EH (cell line): ENCODE results near the gene TSPEAR.

Source experiments
- DNase-seq: peaks from one replicate; pipeline ENCODE4 v3.0.0-alpha.2; 2015; ENCODE audit warnings: low read depth

Gene TSPEAR

DNA sequence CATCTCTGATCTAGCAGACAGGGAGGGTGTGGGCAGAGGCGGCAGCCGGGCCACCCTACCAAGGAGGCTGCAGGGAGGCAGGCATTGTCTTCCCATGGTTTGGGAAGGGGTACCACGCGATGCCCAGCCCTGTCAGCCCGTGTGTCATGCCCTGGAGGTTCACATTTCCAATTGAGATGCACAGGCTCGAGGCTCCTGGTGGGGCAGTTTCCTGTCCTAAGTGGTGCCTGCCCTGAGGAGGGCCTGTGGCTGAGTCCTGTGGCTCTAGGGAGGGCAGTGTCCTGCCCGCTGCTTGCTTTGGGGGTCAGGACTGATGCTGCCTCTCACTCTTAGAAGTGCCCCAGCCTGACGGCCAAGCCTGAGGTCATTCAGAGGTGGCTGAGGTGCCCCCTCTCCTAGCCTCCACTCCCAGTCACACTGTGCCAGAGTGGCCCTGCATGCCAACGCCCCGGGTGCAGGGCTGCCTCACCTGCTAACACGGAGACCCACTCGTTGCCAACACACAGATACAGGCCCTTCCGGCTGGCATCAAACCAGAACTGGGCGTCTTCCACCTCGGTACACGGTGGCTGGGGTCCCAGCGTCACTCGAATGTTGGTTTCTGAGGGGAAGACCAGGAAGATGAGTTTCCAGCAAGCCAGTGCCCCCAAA is 183.3 kb downstream of the TSPEAR start:
- no peak for DNase-seq

DNA sequence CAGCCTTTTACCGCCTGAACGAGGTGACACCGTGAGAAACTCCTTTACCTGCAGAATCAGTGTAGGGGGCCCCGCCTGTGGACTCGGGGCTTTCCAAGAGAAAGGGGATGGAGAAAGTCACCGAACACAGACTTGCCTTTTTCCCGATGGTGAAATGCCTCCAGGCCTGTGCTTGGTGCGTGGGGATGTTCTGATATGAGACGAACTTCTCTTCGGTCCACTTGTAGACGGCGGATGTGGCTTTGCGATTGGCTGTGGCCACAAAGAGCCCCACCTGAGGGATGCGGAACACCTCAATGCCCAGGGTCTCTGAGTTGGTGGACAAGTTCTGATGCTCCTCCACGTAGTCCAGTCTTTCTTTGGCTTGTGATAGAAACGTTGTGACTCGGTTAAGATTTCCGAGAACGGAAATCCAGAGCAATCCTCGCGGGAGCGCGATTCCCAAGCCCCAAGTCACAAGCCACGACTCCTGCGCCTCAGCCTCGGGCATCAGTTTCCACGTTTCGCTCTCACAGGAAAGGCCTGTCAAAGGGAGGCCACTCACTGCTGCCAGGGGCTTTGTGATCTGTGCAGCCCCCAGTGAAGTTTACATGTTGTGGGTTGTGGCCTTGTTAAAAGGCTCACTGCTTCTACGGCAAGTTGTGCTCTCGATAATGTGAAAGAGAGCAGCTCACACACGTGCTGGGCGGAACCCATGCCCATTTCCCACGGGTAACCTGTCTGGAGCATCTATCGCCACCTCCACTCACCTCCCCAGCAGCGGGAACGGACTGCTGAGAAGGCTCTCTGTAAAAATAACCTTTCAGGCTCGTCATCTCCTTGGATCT is 184.0 kb downstream of the TSPEAR start:
- DNase-seq, result no peak

DNA sequence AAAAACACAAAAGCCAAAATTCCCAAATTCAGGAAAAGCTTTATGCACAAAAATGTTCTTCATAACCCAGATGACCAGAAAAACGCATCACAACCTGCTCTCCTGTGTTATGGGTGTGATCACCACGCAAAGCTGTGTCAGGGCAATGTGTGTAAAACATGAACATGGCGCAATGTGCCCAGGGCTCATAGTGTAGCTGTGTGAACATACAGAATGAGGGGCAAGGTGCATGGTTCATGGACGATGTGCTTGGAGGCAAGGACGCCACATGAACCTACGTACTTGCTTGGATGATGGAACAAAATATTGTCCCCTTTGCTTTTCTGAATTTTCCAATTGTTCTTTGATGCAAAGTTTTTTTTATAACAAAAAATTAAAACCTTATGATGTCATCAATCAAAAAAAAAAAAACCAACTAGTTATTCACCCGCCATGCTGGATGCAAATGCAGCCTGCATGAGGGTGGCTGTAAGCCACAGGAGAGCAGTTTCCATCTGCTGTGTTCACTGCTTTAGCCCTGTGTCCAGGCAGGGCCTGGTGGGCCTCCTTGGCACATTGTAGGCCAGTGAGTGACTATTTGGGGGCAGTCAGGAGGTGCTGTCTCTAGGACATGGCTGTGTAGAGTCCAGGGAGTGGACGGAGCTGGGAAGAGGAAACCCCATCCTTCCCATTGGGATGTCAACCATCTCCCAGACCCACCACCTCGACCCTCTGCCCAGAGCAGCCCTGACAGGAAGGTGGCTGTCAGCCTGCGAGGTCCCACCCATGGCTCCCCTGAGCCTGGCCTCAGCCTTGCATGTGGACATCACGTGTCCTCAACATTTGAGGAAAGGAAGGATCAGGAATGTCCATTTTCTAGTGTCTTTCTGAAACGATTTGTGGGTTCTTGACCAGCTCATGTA is 185.0 kb downstream of the TSPEAR start:
- no peak for DNase-seq

DNA sequence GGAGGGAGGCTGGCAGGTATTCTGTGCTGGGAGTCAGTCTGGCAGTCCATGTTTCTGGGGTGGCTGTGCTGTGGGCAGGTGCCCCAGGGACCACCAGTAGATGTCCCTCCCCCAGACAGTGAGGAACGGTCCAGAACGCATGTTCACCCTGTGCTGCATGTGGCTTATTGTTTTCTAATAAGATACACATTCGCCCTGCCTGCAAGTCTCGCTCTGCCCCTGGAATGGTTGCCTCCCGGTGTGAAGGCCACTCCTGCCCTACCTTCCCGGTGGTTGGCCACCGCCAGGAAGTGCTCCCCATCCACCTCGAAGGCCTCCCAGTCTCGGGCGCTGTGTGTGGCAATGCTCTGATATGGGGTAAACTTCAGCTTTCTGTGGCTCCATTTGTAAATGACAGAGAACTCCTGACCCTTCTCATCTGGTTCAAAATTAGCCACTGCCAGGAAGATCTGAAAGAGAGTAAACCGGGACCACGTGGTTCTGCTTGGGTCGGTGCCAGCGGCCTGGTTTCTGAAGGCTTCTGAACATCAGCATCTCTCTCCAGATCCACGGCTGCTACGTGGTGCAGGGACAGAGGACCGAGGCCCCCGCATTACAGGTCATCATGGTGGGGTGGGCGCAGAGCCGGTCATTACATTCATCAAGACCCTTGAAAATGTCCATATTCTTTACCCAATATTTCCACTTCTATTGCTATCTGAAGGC is 185.8 kb downstream of the TSPEAR start:
- no peak for DNase-seq

DNA sequence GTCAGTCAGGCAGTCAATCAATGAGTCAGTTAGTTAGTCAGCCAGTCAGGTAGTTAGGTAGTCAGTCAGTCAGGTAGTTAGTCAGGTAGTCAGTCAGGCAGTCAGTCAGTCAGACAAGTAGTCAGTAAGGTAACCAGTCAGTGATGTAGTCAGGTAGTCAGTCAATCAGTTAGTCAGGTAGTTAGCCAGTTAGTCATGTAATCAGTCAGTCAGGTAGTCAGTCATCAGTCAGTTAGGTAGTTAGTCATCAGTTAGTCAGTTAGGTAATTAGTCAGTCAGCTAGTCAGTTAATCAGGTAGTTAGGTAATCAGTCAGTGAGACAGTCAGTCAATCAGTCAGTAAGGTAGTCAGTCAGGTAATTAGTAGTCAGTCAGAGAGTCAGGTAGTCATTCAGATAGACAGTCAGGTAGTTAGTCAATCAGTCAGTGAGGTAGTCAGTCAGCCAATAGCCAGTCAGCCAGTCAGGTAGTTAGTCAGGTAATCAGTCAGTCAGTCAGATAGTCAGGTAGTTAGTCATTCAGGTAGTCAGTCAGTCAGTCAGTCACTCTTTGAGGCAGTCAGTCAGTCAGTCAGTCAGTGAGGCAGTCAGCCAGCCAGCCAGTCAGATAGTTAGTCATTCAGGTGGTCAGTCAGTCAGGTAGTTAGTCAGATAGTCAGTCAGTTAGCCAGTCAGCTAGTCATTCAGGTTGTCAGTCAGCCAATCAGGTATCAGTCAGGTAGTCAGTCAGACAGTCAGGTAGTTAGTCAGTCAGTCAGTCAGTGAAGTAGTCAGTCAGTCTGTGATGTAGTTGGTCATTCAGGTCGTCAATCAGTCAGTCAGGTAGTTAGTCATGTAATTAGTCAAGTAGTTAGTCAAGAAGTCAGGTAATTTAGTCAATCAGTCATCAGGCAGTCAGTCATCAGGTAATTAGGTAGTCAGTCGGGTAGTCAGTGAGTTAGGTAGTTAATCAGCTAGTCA is 186.7 kb downstream of the TSPEAR start:
- DNase-seq, result no peak

DNA sequence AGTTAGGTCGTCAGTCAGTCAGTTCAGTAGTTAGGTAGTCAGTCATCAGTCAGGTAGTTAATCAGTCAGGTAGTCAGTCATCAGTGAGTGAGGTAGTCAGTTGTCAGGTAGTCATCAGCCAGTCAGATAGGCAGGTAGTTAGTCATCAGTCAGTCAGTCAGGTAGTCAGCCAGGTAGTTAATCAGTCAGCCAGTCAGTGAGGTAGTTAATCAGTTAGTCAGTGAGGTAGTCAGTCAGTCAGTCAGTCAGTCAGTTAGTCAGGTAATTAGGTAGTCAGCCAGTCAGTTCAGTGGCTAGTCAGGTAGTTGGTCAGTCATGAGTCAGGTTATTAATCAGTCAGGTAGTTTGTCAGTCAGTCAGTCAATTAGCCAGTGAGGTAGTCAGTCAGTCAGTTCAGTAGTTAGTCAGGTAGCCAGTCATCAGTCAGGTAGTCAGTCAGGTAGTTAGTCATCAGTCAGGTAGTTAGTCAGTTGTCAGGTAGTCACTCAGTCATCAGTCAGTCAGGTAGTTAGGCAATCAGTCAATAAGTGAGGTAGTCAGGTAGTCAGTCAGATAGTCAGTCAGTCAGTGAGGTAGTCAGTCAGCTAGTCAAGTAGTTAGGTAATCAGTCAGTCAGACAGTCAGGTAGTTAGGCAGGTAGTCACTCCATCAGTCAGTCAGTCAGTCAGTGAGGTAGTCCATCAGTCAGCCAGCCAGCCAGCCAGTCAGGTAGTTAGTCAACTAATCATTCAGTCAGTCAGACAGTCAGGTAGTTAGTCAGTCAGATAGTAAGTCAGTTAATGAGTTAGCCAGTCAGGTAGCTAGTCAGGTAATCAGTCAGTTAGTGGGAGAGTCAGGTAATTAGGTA is 187.6 kb downstream of the TSPEAR start:
- DNase-seq, result no peak

DNA sequence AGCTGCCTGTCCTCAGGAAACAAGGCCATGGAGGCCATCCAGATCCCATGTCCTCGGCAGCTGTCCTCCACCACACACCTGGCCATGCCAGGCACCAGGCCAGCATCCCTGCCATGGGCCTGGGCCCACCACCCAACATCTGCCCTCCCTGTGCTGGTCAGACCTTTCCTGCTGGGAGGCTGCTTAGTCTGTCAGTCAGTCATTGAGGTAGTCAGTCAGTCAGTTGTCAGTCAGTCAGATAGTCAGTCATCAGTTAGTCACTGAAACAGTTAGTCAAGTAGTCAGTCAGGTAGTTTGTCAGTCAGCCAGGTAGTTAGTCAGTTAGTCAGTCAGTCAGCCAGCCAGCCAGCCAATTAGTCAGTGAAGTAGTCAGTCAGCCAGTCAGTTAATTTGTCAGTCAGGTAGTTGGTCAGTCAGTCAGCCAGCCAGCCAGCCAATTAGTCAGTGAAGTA is 188.6 kb downstream of the TSPEAR start:
- DNase-seq, result no peak

DNA sequence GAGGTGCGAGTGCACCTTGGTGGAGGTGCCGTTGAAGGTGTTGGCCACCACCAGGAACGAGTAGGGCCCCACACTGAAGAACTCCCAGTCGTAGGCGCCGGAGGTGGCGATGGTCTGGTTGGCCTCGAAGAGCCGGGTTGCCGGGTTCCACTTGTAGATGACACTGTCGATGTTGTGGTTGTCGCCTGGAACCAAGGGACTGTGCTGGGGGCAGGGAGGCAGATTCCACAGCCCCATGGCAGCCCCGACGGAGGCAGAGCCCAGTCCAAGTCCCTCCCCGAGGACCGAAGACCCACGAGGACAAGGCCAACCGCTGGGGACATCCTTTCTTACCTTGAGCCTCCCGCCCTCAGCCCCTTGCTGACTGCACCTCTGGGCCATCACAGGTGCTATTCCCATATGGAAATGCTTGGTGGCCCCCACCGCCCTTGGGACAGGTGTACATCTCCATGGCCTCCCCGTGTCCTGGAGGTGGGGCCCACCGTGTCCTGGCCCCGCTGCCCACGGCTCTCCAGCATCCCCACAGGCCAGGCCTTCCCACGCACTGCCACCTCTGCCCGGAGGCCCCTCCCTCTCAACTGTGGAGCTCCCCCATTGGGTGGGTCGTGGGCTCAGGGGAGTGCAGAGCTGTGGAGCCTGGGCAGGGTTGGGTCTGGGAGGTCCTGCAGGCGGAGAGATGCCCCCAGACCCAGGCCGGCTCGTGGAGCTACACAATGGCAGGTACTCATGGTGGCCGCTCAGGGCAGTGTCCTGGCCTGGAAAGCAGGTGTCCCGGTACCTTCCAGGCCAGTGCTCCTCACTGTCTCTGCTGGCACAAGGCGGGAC is 189.2 kb downstream of the TSPEAR start:
- DNase-seq, result no peak

DNA sequence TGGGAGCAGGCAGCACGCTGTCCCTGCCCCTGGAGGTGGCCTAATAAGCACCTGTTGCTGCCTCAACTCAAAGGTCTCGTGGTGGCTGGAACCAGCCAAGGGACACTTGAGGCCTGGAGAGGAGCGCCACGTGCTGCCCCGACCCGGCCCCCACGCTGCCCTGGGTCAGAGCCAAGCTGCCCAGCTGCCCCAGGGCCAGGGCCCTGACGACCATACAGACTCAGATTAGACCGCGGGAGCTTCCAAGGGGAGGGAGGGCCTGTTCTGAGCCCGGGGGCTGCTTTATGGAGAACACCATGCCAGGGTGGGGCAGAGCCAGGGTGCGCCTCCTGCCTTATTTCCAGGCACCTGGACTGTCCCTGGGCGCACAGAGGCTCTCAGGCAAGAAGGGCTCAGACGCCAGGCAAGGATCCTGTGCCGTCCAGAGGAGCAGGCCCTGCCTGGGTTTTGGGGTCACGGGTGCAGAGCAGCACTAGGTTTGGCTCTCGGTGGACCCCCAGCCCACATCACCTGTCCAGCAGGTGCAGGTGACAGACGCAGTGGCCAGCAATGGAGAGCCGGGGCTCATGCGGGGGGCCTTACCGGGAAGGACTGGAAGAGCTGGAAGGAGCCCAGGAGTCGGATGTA is 190.0 kb downstream of the TSPEAR start:
- DNase-seq, result no peak

DNA sequence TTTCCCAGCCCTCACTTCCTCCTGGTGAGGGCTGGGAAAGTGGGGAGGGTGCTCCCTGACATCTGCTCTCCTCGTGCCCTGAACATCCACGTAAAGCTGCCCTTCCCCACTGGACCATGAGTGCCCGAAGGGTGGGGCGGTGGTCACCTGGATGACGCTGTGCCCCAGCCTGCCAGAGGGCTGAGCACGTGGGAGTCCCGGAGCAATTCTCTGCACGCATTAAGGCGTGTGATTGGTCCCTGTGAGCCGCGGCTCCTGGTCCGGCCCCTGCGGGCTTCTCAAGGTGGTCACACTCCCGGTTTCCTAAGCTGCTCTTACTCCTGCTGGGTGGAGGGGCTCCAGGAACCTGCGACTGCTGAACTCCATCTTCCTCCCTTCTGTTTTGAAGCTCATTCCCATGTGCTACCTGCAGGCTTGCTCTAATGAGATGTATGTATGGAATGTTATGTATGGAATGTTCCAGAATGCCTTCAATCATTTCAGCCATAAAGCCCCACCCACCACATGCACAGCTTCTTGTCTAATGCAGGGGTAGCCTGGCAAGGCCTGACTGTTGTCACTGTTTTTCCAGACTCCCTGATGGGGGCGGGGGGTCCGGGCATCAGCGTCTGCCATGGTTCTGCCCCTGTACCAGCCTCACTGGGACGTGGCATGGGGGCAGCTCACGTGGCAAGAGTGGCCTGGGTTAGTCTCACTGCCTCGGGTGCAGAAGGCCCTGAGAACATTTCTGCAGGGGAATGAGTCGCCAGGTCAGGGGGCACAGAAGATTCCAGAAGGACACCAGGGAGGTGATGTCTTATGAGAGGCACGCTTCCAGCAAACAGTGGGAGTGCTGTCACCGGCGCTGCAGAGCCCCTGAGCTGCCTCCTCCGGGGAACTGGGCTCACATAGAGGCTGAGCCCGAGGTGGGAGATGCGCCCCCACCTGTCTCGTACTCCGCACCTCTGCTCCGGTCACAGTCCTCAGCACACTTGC is 190.8 kb downstream of the TSPEAR start:
- no peak for DNase-seq

DNA sequence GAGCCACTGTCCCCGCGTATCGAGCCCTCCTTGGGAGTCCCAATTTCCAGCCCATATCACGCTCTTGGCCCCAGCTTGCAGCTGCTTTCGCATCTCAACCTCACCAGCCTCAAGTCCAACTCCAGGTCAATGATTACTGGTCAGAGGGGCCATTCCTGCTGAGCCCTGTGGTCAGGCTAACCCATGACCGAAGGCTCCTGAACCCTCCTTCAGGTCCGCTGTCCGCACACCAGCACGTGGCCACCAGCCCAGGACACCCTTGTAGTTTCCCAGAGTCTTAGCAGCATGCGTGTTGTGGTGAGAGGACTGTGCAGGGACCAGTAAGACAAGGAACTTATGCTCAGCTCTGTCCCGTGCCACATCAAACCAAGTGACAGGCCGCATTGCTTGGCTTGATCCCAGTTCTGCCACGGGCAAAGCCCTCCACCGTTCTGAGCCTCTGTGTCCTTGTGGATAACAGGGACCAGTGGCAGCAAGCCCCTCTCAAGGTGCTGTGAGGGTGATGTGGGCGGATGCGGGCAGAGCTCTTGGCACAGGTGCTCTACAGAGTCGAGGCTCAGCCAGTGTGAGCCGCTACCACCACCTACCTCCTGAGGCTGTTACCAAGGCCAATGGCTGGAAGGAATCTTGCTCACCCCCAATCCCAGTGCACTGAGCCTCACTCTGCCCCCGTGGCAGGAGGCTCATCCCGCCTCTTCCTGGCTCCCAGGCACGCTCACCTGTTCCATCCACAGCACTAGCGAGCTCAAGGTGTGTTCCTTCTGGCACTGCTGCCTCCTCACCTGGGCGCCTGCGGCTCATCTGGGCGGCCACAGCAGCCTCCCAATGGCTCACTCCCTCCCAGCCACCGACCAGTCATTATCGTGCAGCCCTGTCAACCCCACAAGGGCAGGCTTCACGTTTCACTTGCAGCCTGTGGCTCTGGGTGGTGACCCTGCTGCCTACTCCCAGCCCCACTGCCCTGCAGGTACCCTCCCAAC is 191.7 kb downstream of the TSPEAR start:
- DNase-seq, result no peak

DNA sequence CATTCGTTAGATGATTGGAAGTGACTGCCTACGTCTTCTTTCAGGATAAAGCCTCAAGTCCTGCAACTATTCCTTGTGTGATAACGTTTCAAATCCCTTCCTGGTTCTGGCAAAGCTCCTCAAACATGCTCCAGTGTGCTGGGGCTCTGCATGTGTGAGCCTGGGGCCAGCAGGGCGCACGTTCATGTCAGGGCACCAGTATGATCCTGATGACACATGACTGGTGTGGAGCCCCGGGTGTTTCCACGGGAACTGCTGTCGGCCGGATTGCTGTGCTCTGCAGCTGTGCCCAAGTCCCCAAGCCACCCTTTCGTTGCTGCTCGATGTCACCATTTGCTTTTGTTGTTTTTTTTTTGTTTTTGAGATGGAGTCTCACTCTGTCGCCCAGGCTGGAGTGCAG is 192.7 kb downstream of the TSPEAR start:
- DNase-seq, result no peak

DNA sequence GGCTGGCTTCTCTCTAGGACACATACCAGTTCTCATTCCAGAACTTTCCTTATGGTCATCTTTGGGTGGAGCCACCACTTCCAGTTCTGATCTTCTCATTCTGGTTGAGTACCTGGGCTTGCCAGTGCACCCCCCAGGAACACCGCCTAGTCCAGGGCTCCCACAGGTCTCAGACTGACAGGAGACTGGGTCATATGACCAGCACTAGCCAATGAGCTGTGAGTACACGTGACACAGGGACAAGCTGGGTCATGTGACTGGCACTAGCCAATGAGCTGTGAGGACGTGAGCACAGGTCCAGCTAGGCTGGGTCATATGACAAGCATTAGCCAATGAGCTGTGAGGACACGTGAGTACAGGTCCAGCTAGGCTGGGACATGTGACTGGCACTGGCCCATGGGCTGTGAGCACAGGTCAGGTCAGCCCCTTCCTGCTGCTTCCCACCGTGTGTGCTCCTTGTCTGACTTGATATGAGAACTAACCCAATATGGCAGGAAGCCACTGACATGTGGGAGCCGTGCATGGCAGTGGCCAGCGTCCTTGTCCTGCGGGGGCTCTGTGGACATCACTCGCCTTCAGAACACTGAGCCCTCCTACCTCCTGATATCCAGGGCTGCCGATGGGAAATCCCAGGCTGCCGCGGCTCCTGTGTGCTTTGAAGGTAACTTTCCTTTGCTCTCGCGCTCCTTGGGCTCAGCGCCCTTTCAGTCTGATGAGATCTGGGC is 194.0 kb downstream of the TSPEAR start:
- no peak for DNase-seq

DNA sequence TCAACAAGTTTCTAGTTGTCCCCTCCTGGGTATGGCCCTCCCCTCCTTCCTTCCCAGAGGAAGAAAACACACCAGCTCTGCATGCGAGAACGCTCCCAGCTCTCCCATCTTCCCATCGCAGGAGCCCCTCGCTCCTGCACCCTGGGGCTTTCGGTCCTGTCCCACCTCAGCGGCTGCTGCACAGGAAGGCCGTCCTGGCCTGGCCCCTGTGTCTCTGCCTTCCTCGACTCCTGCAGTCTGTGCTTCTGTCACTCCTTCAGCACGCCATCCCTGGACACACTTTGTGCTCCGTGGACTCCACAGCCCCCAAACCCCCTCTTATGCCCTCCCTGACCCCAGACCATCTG is 194.6 kb downstream of the TSPEAR start:
- DNase-seq, result no peak

DNA sequence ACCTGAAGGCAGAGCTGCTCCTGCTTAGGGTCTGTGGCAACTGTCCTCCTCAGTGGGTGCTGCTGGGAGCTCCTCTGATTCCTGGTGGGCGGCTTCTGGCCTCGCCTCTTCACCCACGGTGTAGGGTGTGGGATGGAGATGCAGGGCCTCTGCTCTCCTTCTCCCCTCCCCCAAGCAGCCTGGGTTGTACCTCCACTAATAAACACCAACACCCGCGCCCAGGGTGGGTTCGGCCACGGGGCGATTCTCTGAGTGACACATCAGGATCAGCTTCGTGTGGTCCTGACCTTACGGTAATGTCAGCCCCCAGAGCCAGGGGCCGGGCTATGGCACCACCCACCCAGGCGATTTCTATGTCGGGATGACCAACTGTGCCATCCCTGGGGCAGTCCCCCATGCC is 195.0 kb downstream of the TSPEAR start:
- DNase-seq, result no peak
